RWPE2 (cell line): ENCODE measurements around the gene PROM2.

Experiments used
- ATAC-seq: fragments of 200-7000 bp; cut with Tn5 transposase; 3 replicates; pipeline ENCODE4 v1.9.1; 2021; ENCODE audit warnings: low read depth
- DNase-seq: peaks from one replicate; pipeline ENCODE4 v3.0.0-alpha.2; 2020; ENCODE audit warnings: low spot score
- H3K27ac ChIP-seq: fragments of 450-650 bp; 2 replicates; pipeline ENCODE4 v1.5.1; 2017; ENCODE audit warnings: mild to moderate bottlenecking; ENCODE audit not compliant: poor library complexity, severe bottlenecking
- H3K27me3 ChIP-seq: fragments of 250-450 bp; sonication (Bioruptor Pico); 2 replicates; pipeline ENCODE4 v1.5.1; 2021; ENCODE audit warnings: mild to moderate bottlenecking, moderate library complexity; ENCODE audit not compliant: insufficient read depth, poor library complexity, severe bottlenecking
- H3K36me3 ChIP-seq: fragments of 250-450 bp; sonication (Bioruptor Pico); 2 replicates; pipeline ENCODE4 v1.5.1; 2020; ENCODE audit warnings: low read depth, mild to moderate bottlenecking, moderate library complexity
- H3K4me1 ChIP-seq: fragments of 250-450 bp; sonication (Bioruptor Pico); 2 replicates; pipeline ENCODE4 v1.5.1; 2021; ENCODE audit warnings: mild to moderate bottlenecking, moderate library complexity; ENCODE audit not compliant: insufficient read depth, poor library complexity, severe bottlenecking
- H3K4me3 ChIP-seq: fragments of 250-450 bp; sonication (Bioruptor Pico); 2 replicates; pipeline ENCODE4 v1.5.1; 2021; ENCODE audit warnings: mild to moderate bottlenecking, moderate library complexity; ENCODE audit not compliant: severe bottlenecking
- H3K9me3 ChIP-seq: fragments of 250-450 bp; sonication (Bioruptor Pico); 2 replicates; pipeline ENCODE4 v1.5.1; 2021; ENCODE audit warnings: mild to moderate bottlenecking, moderate library complexity; ENCODE audit not compliant: severe bottlenecking
- CTCF ChIP-seq: fragments of 450-650 bp; IDR thresholded peaks from one replicate; pipeline ENCODE4 v1.5.1; 2017; ENCODE audit warnings: mild to moderate bottlenecking, moderate library complexity; ENCODE audit not compliant: poor library complexity, severe bottlenecking

The PROM2 gene

GRCh38 chr2:95258271-95258670, 16.0 kb upstream of the PROM2 start:
- DNase-seq (no peak), ATAC-seq (no peak)
- Histone ChIP-seq H3K27ac (no peak overlapping the region), H3K27me3 (no peaks in the 10 kb centered on the region), H3K4me3 (no peak overlapping the region), H3K9me3 (peaks cover 3% of the 10 kb centered on the region), H3K4me1 (peaks cover 24% of the 10 kb centered on the region), H3K36me3 (no peaks in the 10 kb centered on the region)
- TF ChIP-seq CTCF: no peak

GRCh38 chr2:95260028-95261023, 13.9 kb upstream of the PROM2 start:
- no peak for TF ChIP-seq CTCF
- peak; percentile 91 for ATAC-seq
- Histone ChIP-seq H3K4me1 (peaks cover 24% of the 10 kb centered on the region), H3K27me3 (no peaks in the 10 kb centered on the region), H3K9me3 (peaks cover 3% of the 10 kb centered on the region), H3K27ac (peak overlapping the region; percentile 69), H3K4me3 (no peak overlapping the region), H3K36me3 (no peaks in the 10 kb centered on the region)
- peak; percentile 64 for DNase-seq

GRCh38 chr2:95261602-95262001, 12.6 kb upstream of the PROM2 start:
- no peak for TF ChIP-seq CTCF
- Histone ChIP-seq H3K4me1 (peaks cover 24% of the 10 kb centered on the region), H3K4me3 (no peak overlapping the region)

GRCh38 chr2:95262896-95263542, 11.2 kb upstream of the PROM2 start:
- Histone ChIP-seq H3K9me3 (no peaks in the 10 kb centered on the region), H3K4me1 (peaks cover 24% of the 10 kb centered on the region), H3K27ac (no peak overlapping the region), H3K36me3 (no peaks in the 10 kb centered on the region), H3K4me3 (no peak overlapping the region), H3K27me3 (no peaks in the 10 kb centered on the region)
- no peak for TF ChIP-seq CTCF
- peak; percentile 28; the same call in 1 of the 3 replicates for ATAC-seq
- DNase-seq: no peak

More at GRCh38 chr2:95261602-95262001, 12.6 kb upstream of the PROM2 start:
- no peak for DNase-seq
- H3K27me3 ChIP-seq: no peaks in the 10 kb centered on the region
- H3K36me3 ChIP-seq: no peaks in the 10 kb centered on the region
- no peak overlapping the region for H3K27ac ChIP-seq
- no peak for ATAC-seq
- H3K9me3 ChIP-seq: peaks cover under 1% of the 10 kb centered on the region
